Liver (tissue), 9 donors: Measurements from ENCODE around the gene ABCC3. TPM values are rescaled to one million over a fixed set of nuclear protein-coding genes. Genes with fewer than 3 reads are reported as not detected.

ENCODE experiments used
- DNase-seq: peaks from one replicate; pipeline ENCODE4 v3.0.0-alpha.2; 2017; ENCODE audit warnings: low spot score
- H3K27ac ChIP-seq, 2 donors: one replicate each; pipeline ENCODE4 v1.7.0; 2013; ENCODE audit warnings: inconsistent platforms in 2 of 2, low read length in 2 of 2, control low read depth in 1 of 2, low read depth in 1 of 2, mild to moderate bottlenecking in 1 of 2
- H3K27me3 ChIP-seq, 4 donors: one replicate each; pipeline versions ENCODE4 v1.6.1 to v1.7.0; 2013; ENCODE audit warnings: low read length in 3 of 4, inconsistent platforms in 1 of 4, mild to moderate bottlenecking in 1 of 4, moderate library complexity in 1 of 4; ENCODE audit not compliant: control insufficient read depth in 4 of 4, insufficient read depth in 4 of 4
- H3K36me3 ChIP-seq, 4 donors: one replicate each; pipeline versions ENCODE4 v1.6.1 to v1.7.0; 2013; ENCODE audit warnings: low read length in 3 of 4, mild to moderate bottlenecking in 3 of 4, low read depth in 1 of 4, moderate library complexity in 1 of 4; ENCODE audit not compliant: control insufficient read depth in 4 of 4, insufficient read depth in 3 of 4
- H3K4me1 ChIP-seq, 4 donors: one replicate each; pipeline versions ENCODE4 v1.6.1 to v1.7.0; 2013; ENCODE audit warnings: low read length in 3 of 4, mild to moderate bottlenecking in 3 of 4, moderate library complexity in 1 of 4; ENCODE audit not compliant: control insufficient read depth in 4 of 4, insufficient read depth in 4 of 4
- H3K4me3 ChIP-seq, 3 donors: one replicate each; pipeline versions ENCODE4 v1.6.1 to v1.7.0; 2013; ENCODE audit warnings: low read length in 3 of 3, control low read depth in 1 of 3, low read depth in 1 of 3, mild to moderate bottlenecking in 1 of 3
- H3K9ac ChIP-seq, 2 donors: one replicate each; pipeline ENCODE4 v1.7.0; 2013; ENCODE audit warnings: low read length in 2 of 2, mild to moderate bottlenecking in 2 of 2, moderate library complexity in 2 of 2, control low read depth in 1 of 2, low read depth in 1 of 2
- H3K9me3 ChIP-seq, 4 donors: one replicate each; pipeline versions ENCODE4 v1.6.1 to v1.7.0; 2013; ENCODE audit warnings: low read length in 3 of 4; ENCODE audit not compliant: control insufficient read depth in 4 of 4
- ATF3 ChIP-seq: IDR thresholded peaks from 2 replicates; pipeline ENCODE4 v1.6.1; 2016; ENCODE audit warnings: antibody characterized with exemption
- CTCF ChIP-seq: fragments of 150-350 bp; IDR thresholded peaks from 2 replicates; pipeline ENCODE4 v1.5.1; 2017; ENCODE audit warnings: improper control_type of control experiment, low read depth, low read length; ENCODE audit not compliant: missing input control
- EGR1 ChIP-seq, 2 donors: IDR thresholded peaks; 2 replicates each; pipeline ENCODE4 v1.6.1; 2016 to 2018; ENCODE audit warnings: antibody characterized with exemption in 2 of 2, low read depth in 2 of 2
- FOXA2 ChIP-seq: IDR thresholded peaks from 2 replicates; pipeline ENCODE4 v1.6.1; 2016; ENCODE audit warnings: antibody characterized with exemption
- HNF4A ChIP-seq, 2 donors: conservative IDR thresholded peaks; 2 replicates each; pipeline ENCODE4 v1.6.1; 2016; ENCODE audit warnings: antibody characterized with exemption in 2 of 2, mild to moderate bottlenecking in 2 of 2
- HNF4G ChIP-seq: IDR thresholded peaks from 2 replicates; pipeline ENCODE4 v1.6.1; 2016; ENCODE audit warnings: antibody characterized with exemption
- NR2F2 ChIP-seq: IDR thresholded peaks from 2 replicates; pipeline ENCODE4 v1.6.1; 2016; ENCODE audit warnings: antibody characterized with exemption
- RAD21 ChIP-seq, 2 donors: IDR thresholded peaks; 2 replicates each; pipeline ENCODE4 v1.6.1; 2016; ENCODE audit warnings: antibody characterized with exemption in 2 of 2, mild to moderate bottlenecking in 2 of 2
- RXRA ChIP-seq, 2 donors: IDR thresholded peaks; 2 replicates each; pipeline ENCODE4 v1.6.1; 2017 to 2018; ENCODE audit warnings: antibody characterized with exemption in 2 of 2, mild to moderate bottlenecking in 1 of 2
- SP1 ChIP-seq: IDR thresholded peaks from 2 replicates; pipeline ENCODE4 v1.6.1; 2018; ENCODE audit warnings: antibody characterized with exemption, mild to moderate bottlenecking
- YY1 ChIP-seq: IDR thresholded peaks from 2 replicates; pipeline ENCODE4 v1.6.1; 2016; ENCODE audit warnings: antibody characterized with exemption, mild to moderate bottlenecking
- WGBS: extraction: QIAGEN DNeasy Blood & Tissue Kit; methylation state at CpG from one replicate; pipeline ENCODE4 v1.1.7; 2013; 5-methylcytosine and 5-hydroxymethylcytosine counted together
- polyA plus RNA-seq, 2 donors: library from polyadenylated mRNA; stranded (reverse) in 1 of 2; unstranded in 1 of 2; fragments of 200-250 nt in 1 of 2; fragments of >200 nt in 1 of 2; fragmentation: Nextera tagmentation in 1 of 2; extraction: Ambion mirVana in 1 of 2; gene quantifications; one replicate each; pipeline versions ENCODE4 v1.2.1 to v1.2.3, GENCODE V29; 2013 to 2015
- total RNA-seq, 2 donors: library from RNA; depleted of rRNA; stranded (reverse); fragments of >200 nt; gene quantifications; one replicate each; pipeline ENCODE4 v1.2.3, GENCODE V29; 2014
- TF ChIP-seq, protein P1 (sequence below): IDR thresholded peaks from 2 replicates; pipeline ENCODE4 v1.6.1; 2016; ENCODE audit warnings: antibody characterized with exemption, mild to moderate bottlenecking
- TF ChIP-seq, protein P2 (sequence below): IDR thresholded peaks from 2 replicates; pipeline ENCODE4 v1.6.1; 2016; ENCODE audit warnings: antibody characterized with exemption
- TF ChIP-seq, protein P3 (sequence below): IDR thresholded peaks from 2 replicates; pipeline ENCODE4 v1.6.1; 2016; ENCODE audit warnings: antibody characterized with exemption
- donor health status: healthy.
- donor health status: healthy.
- donor health status: healthy.
- donor health status: healthy.
- donor health status: healthy.

Gene ABCC3
- total and polyA plus RNA-seq, 4 donors = 10.5 to 197 (median 80.5) TPM

- TF ChIP-seq, protein P1, sequence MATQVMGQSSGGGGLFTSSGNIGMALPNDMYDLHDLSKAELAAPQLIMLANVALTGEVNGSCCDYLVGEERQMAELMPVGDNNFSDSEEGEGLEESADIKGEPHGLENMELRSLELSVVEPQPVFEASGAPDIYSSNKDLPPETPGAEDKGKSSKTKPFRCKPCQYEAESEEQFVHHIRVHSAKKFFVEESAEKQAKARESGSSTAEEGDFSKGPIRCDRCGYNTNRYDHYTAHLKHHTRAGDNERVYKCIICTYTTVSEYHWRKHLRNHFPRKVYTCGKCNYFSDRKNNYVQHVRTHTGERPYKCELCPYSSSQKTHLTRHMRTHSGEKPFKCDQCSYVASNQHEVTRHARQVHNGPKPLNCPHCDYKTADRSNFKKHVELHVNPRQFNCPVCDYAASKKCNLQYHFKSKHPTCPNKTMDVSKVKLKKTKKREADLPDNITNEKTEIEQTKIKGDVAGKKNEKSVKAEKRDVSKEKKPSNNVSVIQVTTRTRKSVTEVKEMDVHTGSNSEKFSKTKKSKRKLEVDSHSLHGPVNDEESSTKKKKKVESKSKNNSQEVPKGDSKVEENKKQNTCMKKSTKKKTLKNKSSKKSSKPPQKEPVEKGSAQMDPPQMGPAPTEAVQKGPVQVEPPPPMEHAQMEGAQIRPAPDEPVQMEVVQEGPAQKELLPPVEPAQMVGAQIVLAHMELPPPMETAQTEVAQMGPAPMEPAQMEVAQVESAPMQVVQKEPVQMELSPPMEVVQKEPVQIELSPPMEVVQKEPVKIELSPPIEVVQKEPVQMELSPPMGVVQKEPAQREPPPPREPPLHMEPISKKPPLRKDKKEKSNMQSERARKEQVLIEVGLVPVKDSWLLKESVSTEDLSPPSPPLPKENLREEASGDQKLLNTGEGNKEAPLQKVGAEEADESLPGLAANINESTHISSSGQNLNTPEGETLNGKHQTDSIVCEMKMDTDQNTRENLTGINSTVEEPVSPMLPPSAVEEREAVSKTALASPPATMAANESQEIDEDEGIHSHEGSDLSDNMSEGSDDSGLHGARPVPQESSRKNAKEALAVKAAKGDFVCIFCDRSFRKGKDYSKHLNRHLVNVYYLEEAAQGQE = peak; percentile 22
- TF ChIP-seq HNF4G = peak; percentile 80
- no peak for TF ChIP-seq ATF3
- TF ChIP-seq FOXA2 = no peak
- TF ChIP-seq RXRA (IDR thresholded peaks at IDR 0.05) = peak; percentile 60 to 78
- peak; percentile 89 to 90 for TF ChIP-seq HNF4A (conservative IDR thresholded peaks at IDR 0.05)
- no peak for TF ChIP-seq EGR1 (IDR thresholded peaks at IDR 0.05; ENCODE audit: low read depth in 2 of 2)
- TF ChIP-seq YY1 = no peak
- TF ChIP-seq SP1 = peak; percentile 89
Observed at GRCh38 chr17:50627782-50628601, 6.7 kb upstream of the ABCC3 start (continued).

DNA sequence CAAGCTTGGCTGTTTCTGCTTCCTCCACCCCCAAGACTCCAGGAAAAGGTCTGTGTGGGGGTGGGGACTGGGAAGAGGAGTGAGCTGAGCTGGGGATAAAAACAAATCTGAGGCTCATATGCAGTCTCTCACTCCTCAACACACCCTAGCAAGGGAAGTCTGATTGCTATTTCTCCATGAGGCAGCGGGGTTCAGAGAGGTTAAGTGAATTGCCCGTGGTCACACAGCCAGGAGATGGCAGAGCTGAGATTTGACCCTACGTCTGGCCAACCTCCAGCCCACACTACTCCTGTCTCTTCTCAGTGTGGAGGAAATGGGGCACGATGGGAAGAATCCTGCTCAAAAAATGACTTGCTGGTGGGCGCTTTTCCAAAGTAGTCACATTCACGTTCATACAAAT is 4.8 kb upstream of the ABCC3 start:
- Histone ChIP-seq H3K36me3 (no peaks in the 10 kb centered on the region), H3K27ac (no peak overlapping the region), H3K27me3 (no peaks in the 10 kb centered on the region), H3K9me3 (no peaks in the 10 kb centered on the region), H3K4me3 (no peak overlapping the region), H3K4me1 (peaks cover 5 to 27% (median 15%) of the 10 kb centered on the region in 4 donors), H3K9ac (no peak overlapping the region)
- TF ChIP-seq YY1 (no peak), NR2F2 (no peak), HNF4A (conservative IDR thresholded peaks at IDR 0.05) (no peak), EGR1 (IDR thresholded peaks at IDR 0.05; ENCODE audit: low read depth in 2 of 2) (no peak)
- TF ChIP-seq, protein P2, sequence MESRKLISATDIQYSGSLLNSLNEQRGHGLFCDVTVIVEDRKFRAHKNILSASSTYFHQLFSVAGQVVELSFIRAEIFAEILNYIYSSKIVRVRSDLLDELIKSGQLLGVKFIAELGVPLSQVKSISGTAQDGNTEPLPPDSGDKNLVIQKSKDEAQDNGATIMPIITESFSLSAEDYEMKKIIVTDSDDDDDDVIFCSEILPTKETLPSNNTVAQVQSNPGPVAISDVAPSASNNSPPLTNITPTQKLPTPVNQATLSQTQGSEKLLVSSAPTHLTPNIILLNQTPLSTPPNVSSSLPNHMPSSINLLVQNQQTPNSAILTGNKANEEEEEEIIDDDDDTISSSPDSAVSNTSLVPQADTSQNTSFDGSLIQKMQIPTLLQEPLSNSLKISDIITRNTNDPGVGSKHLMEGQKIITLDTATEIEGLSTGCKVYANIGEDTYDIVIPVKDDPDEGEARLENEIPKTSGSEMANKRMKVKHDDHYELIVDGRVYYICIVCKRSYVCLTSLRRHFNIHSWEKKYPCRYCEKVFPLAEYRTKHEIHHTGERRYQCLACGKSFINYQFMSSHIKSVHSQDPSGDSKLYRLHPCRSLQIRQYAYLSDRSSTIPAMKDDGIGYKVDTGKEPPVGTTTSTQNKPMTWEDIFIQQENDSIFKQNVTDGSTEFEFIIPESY = no peak
- TF ChIP-seq, protein P3, sequence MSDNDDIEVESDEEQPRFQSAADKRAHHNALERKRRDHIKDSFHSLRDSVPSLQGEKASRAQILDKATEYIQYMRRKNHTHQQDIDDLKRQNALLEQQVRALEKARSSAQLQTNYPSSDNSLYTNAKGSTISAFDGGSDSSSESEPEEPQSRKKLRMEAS = no peak
- WGBS = 65% methylated on average over 6 of the region's 6 CpGs
- no peak for DNase-seq

DNA sequence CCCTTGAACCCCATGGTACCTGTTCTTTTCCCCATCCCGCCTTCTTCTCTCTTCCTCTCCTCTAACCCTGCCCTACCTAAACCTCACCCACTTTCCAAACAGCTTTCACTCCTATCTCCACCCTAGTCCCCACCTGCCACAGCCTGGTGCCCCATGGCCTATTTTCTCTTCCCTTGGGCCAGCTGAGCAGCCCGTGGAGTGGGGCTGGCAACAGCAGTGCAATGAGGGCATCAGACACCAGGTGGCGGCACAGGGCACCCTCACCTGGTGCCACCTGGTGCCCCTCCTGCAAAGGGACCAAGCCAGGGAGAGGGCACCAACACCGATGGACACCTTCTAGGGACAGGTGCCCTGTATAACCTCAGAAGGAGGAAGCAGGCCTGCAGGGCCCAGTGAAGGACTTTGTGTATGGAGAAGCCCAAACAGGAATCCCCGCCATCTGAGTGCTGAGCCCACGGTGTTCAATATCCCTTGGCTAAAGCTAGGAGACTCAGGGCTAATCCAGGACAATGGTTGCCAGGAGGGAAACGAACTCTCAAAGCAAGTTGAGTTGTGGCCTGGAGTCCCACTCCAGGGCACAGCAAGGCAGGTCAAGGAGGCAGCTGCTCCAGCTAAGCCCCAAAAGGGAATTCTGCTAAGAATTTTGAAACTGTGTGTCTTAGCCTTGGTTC is 4.0 kb upstream of the ABCC3 start:
- peak overlapping the region in 1 of 2 donors; percentile 15 for H3K9ac ChIP-seq
- no peak overlapping the region for H3K27ac ChIP-seq
- TF ChIP-seq SP1 = peak; percentile 21
- TF ChIP-seq RAD21 (IDR thresholded peaks at IDR 0.05) = peak; percentile 89 to 96
- peak; percentile 54 to 67 for TF ChIP-seq RXRA (IDR thresholded peaks at IDR 0.05)
- no peak for TF ChIP-seq HNF4G
- peak in 1 of 2 donors; percentile 21 for TF ChIP-seq HNF4A (conservative IDR thresholded peaks at IDR 0.05)
- TF ChIP-seq ATF3 = no peak
- peak; percentile 91 for TF ChIP-seq CTCF
- H3K27me3 ChIP-seq = no peaks in the 10 kb centered on the region
- 45% methylated on average over 7 of the region's 7 CpGs for WGBS
- DNase-seq = peak; percentile 55
- H3K9me3 ChIP-seq = no peaks in the 10 kb centered on the region
- no peaks in the 10 kb centered on the region for H3K36me3 ChIP-seq
- H3K4me1 ChIP-seq = peaks cover 5 to 27% (median 16%) of the 10 kb centered on the region in 4 donors
- H3K4me3 ChIP-seq = no peak overlapping the region
